ENCODE data around the gene SLC66A2. TPM values are rescaled to one million over a fixed set of nuclear protein-coding genes. Genes with fewer than 3 reads are reported as not detected.
"Not testable (repeated sequence)": the region's sequence is repeated elsewhere in the genome, so short reads cannot be mapped to it uniquely, and the experiment has no call there.

SLC66A2 gene
- polyA plus RNA-seq, 5 donors, result 14.7 to 30.0 (median 20.8) TPM

DNA sequence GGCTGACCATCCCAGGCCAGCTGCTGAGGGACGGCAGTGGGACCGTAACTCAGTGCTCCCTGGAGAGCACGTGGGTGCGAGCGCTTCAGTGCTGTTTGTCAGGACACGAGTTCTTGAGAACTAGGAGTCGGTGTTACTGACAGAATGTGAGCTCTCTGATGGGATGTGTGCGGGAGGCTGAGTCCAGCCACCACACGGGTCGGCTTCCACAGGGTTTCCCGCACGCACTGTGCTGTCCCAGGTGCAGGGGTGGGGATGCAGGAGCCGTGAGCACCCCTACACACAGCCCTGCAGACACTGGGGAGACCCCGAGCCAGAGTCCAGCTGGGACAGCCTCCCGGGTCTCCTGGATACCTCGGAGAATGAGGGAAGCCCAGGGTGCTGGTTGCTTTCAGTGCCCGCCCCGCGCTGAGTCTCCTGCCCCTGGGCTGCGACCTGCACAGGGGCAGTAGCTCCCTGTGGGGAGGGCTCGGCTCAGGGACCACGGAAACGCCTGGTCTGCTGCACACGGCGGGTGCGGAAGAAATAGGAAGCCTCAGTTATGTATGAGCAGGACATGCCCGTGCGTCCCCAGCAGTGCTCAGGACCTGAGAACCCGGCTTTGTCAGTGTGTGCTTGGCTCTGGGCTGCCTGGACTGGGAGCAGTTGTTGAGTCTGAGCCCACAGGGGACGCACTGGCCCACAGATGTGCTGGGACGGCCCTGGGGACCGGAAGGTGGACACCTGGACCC is 82.5 kb downstream of the SLC66A2 start:
- DNase-seq, result no peak

DNA sequence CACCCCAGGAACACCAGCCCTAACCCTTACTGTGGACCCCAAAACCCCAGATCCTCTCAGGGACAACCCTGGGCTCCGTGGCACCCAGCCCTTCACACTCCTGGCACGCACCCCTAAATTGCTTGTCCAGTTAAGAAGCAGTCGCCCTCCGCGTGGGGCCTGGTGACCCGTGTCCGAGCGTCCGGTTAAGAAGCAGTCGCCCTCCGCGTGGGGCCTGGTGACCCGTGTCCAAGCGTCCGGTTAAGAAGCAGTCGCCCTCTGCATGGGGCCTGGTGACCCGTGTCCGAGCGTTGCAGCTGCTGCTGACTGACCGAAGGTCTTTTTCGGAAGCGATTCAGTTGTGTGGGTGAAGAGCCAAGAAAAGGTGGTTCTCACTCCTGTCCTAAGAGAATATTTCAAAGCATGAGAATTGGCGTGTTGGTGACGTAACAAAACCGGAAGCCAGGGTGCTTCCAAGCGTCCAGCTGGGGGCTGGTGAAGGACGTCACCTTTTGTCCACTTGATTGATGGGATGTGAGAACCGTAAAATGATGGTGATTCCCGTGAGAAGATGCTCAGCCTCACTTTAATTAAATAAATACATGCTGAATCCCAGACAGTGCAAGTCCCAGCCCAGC is 83.2 kb downstream of the SLC66A2 start:
- no peak for DNase-seq

DNA sequence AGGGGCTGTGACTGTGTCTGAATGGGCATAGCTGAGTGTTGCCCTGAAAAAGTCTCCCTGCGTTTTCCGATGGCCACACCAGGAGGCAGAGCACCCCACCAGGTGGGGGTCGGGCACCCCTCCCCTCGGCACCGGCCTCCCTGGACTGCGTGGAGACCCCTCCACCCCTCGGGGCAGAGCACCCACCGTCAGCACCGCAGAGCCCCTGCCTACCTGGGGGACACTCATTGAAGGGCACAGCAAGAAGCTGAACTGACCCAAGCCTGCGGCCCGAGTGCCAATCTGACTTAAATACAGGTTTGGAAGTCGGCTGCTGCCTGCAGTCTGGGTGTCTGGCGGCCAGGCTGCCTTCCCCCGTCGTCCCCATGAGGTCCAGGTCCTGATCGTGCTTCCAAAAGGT is 83.8 kb downstream of the SLC66A2 start:
- DNase-seq, result no peak

DNA sequence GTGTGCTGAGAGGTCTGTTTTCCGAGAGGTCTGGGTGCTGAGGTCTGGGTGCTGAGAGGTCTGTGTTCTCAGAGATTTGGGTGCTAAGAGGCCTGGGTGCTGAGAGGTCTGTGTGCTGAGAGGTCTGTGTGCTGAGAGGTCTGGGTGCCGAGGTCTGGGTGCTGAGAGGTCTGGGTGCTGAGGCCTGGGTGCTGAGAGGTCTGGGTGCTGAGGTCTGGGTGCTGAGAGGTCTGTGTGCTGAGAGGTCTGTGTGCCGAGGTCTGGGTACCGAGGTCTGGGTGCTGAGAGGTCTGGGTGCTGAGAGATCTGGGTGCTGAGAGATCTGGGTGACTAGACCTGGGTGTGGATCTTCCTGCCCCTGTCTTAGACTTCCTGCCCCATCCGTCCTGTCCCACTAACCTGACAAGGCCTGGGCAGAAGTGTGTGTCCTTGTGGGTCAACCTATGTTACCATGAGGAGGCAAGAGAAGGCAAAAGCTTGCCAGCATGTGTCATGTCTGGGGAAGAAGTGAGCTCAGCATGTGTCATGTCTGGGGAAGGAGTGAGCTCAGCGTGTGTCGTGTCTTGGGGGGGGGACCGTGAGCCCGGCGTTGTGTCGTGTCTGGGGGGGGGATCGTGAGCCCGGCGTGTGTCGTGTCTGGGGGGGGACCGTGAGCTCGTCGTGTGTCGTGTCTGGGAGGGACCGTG is 84.4 kb downstream of the SLC66A2 start:
- no peak for DNase-seq

DNA sequence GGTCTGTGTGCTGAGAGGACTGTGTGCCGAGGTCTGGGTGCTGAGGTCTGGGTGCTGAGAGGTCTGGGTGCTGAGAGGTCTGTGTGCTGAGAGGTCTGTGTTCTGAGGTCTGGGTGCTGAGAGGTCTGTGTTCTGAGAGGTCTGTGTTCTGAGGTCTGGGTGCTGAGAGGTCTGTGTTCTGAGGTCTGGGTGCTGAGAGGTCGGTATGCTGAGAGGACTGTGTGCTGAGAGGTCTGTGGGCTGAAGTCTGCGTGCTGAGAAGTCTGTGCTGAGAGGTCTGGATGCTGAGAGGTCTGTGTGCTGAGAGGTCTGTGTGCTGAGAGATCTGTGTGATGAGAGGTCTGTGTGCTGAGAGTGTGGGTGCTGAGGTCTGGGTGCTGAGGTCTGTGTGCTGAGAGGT is 85.5 kb downstream of the SLC66A2 start:
- not testable (repeated sequence) for DNase-seq

DNA sequence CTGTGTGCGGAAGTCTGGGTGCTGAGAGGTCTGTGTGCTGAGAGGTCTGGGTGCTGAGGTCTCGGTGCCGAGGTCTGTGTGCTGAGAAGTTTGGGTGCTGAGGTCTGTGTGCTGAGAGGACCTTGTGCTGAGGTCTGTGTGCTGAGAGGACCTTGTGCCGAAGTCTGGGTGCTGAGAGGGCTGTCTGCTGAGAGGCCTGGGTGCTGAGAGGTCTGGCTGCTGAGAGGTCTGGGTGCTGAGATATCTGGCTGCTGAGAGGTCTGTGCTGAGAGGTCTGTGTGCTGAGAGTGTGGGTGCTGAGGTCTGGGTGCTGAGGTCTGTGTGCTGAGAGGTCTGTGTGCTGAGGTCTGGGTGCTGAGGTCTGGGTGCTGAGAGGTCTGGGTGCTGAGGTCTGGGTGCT is 86.5 kb downstream of the SLC66A2 start:
- not testable (repeated sequence) for DNase-seq

DNA sequence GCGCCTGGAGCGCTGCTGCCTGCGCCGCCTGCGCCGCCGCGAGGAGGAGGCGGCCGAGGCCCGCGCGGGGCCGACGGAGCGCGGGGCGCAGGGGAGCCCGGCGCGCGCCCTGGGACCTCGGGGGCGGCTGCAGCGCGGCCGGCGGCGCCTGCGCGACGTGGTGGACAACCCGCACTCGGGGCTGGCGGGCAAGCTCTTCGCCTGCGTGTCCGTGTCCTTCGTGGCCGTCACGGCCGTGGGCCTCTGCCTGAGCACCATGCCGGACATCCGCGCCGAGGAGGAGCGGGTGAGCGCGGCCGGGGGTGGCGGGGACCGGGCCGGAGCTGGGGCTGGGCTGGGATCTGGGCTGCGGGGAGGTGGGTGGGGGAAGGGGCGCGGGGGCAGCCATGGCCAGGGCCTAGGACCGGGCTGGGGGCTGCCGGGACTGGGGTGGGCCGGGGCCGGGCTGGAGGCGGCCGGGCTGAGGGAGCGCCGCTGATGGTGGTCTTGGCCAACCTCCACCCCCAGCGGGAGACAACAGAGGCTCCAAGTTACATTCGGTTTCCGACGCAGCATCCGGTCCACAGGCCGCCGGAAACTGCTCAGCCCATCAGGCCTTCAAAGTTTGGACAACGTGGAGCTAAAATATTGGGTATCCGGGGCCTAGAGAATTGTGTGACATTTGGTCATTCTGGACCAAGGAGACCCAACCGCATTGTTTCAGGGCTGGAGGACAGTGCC is 87.3 kb downstream of the SLC66A2 start:
- DNase-seq, result no peak

DNA sequence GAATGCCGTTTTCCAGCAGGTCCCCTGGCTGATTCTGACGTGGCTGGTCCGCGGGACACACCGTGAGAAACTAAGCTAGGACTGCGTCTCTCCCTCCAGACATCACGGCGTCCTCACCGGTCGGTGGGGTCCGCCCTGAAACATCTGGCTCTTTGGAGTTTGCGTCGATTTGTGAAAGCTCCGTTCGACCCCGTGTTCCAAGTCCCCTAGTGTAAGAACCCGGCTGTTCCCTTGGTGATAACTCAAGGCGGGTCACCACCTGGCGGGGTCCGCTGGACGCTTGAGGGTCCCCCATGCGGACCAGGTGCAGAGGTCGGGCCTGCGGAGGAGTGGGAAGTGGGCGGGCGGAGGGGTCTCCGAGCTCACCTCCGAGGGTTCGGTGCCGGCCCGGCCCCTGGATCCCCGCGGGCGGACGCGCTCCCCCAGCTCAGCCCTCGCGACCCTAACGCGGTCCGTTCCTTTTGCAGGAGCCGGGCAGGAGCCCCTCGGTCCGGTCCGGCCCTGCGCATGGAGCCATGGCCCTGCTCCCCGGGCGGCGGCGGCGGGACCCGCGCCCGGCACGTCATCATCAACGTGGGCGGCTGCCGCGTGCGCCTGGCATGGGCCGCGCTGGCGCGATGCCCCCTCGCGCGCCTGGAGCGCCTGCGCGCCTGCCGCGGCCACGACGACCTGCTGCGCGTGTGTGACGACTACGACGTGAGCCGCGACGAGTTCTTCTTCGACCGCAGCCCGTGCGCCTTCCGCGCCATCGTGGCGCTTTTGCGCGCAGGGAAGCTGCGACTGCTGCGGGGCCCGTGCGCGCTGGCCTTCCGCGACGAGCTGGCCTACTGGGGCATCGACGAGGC is 88.1 kb downstream of the SLC66A2 start:
- DNase-seq, result no peak

DNA sequence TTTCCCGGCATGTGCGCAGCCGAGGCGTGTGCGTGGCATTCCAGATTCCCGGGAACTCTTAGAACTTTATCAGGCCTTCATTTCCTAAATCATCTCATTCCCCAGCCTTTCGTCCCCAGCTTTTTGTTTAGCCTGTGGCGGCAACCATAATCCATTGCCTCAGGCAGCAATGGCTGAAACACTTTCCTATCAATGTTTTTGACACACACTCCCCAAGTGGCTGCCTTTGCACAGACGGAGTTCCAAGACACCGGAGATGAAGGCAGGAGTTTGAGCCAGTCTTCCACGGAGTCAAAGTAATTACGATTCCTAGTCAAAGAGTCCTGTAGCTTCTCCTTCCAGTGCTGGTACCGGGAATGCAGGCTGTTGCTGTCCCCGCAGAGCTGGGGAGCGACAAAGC is 88.9 kb downstream of the SLC66A2 start:
- DNase-seq, result no peak

DNA sequence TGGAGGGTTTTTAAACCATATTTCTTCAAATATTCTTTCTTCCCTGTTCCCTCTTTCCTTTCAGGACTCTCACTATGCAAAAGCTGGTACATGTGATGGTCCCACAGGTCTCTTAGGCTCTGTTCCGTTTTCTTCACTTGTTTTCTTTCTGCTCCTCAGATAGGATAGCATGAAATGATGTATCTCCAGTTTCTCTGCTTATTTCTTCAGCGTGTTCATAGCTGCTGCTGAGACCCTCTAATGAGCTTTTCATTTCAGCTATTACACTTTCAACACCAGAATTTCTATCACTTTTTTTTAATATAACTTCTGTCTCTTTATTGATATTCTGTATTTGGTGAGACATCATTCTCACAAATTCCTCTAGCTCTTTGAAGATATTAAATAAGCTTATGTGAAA is 89.8 kb downstream of the SLC66A2 start:
- no peak for DNase-seq

DNA sequence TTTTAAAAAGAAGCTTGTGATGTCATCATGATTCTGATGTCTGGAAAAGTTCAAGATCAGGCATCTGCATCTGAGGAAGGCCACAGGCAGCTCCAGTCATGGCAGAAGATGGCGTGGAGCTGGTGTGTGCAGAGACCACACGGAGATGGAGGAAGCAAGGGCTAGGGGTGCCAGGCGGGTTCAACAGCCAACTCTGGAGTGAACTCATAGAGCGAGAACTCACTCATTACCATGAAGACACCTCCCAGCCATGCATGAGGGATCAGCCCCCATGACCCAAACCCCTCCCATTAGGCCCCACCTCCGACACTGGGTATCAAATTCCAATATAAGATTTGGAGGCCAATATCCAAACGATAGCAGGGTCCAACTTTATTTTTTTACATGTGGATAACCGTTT is 92.1 kb downstream of the SLC66A2 start:
- no peak for DNase-seq

DNA sequence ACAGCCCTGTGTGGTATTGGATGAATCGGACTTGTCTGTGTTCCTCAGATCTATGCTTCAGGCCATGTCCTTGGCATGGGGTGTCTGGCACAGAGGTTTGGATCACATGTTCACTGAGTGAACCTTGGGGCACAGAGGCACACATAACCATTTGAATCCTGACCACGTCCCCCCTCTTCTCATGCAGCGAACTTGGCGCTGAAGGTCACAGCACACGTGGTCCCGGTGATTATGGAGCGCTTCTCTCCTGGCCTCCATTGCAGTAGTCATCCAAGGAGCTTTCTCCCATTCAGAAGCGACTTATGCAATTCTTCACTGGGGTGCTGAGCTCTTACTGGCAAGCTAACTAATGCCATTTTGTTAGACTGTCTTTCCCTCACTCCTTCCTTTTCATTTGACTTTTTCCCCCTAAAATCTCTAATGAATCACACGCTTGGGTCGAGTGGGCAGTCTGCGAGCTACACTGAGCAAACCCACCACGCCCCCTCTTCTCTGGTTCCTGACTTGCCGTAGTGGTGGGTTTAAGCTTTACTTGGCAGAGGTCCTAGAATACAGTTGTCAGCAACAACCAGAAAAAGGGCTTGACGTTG is 94.3 kb downstream of the SLC66A2 start:
- peak; percentile 54 to 55 for DNase-seq

DNA sequence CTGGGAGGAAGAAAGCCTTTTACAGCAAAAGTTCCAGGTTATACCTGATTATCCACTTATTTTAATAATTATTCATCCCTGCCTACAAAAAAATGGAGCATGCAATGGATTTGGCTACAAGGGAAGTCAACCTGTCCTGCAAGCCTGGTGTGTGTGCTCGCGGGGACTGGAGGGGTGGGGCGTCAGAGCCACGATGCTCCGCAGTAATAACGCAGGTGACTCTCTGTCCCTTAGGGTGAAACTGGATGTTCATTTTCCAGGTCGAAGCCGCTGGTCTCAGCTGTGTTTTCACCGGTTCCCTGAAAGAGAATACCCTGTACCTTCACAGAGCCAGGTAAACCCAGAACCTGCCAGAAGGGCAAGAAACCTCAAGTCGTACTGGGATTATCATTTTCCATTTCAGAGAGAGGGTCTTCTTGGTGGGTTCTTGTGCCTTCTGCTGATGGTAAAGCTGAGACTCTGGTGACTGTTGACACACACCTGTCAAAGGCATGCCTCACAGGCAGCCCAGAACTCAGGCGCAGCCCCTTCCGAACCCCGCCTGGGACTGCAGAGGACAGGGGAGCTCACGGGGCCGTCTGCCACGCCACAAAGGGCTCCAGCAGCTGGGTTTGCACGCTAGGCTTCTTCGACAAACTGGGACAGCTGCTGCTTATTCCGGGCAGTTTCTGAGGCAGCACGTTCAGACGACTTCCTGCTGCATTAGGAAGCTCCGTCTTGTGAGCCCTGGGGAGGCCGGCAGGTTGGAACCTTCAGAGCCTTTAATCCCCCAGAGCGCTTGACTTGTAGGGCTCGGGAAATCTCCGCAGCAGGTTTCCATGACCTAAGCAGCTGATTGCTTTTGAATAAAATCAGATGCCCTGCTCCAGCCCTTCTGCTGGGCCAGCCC is 95.1 kb downstream of the SLC66A2 start:
- peak in 1 of 2 donors; percentile 25 for DNase-seq

DNA sequence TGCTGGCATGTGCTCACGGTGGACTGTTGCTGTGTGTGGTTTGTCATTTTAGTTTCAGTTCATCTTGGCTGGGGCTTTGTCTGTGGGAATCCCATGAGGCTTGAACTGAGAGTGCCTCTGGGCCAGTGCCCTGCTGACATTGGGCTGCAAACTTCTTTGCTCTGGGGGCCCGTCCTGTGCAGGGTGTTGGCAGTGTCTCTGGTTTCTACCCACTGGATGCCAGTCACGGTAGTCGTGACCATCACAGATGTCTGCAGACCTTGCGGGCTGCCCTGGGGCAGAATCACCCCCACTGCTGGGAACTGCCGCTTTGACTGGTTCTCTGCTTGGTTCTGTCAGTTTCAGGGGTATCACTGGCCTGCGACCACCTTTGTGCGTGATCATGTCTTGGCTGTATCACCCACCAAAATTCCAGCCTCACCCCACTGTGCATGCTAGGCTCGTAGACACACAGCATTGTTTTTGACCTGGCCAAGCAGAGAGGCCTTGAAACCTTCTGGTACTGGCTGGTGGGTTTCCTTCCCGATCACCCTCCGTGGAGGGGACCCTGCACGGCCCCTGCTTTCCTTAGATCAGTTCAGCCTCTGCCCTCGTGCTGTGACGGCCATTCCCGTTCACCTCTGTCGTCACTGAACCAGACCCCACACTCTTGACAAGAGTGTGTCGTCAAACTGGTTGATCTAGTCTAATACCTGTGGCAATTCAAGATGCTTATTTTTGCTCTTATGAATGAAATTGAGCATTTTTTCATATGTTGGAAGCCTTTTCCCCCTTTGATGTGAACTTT is 96.1 kb downstream of the SLC66A2 start:
- peak; percentile 50 to 53 for DNase-seq

DNA sequence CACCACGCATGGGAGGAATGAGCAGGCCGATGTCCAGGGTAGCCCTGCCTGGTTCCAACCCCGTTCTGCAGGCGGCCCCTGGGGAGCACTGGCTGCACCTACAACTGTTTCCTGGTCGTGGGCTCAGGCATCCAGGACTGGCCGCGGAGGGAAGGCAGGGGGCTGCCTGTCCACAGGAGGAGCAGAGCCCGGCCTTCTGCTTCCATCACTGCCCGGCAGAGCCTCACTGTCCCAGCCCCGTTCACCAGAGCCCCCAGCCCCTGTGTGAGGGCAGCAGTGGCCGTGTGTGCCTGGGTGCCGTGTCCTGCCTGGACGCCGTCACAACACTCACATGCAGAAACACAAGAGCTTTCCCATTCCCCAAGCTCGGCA is 97.5 kb downstream of the SLC66A2 start:
- no peak for DNase-seq

DNA sequence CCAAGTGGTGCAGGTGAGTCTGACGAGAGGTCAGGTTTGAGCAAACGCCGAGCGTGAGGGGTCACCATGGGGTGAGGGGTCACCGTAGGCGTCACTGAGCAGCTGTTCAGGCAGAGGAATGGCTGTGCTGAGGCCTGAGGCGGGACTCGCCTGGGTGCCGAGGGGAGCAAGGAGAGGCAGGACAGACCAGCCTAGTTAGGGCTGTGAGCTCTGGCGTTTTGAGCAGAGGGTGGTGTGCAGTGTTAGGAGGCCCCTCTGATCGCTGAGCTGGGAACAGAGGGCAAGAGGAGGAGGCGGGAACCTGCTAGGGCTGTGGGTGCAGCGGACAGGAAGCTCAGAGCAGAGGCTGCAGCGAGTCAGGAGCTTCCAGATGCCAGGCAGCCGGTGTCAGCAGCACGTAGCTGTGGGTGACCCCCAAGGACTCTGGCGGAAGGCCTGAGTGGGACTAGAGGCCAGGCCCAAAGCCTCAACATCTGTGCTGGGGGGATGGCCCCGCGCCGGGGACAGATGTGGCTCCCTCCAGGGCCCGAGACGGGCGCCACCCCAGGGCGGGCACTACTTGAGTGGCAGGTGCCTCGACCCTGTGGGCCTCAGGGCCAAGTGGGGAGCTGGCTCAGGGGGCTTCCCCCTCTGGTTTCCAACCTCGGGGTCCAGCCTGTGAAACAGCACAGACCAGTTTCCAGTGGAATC is 98.0 kb downstream of the SLC66A2 start:
- no peak for DNase-seq

DNA sequence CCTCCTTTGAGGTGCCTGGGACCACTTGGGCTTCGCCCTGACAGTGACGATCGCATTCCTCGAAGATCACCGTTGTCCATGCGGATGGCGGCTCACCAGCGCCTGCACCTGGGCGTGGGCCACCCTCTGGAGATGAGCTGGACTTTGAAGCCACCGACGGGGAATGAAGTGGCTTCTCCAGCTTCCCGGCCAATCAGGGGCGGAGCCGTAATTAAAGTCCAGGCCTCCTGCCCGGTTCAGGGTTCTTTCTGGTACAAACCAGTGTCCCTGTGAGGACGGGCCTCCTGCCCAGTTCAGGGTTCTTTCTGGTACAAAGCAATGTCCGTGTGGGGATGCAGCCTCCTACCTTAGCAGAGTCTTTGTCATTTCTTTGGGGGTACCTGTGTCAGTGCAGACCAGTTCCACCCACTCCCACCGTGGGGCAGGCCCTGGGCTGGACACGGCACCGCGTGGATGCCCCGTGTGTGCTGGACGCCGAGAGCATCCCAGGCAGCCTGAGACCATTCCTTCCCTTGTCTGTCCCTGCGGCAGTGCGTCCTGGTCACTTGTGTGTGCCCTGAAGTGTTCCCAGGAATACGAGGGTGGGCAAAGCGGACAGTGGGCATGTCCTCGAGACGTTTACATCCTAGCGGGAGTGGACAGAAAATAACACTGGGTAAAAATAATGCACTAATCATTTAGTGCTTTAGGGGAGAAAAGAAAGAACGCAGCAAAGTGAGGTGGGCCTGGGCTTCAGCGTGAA is 98.7 kb downstream of the SLC66A2 start:
- DNase-seq, result no peak
